ENCODE measurements around the gene ALK.
"Not testable (repeated sequence)": the region's sequence is repeated elsewhere in the genome, so short reads cannot be mapped to it uniquely, and the experiment has no call there.

The ALK gene

GRCh38 chr2:29831560-29831959 is 89.8 kb downstream of the ALK start:
- no peak overlapping the region for H3K27ac ChIP-seq (replicated peaks; ENCODE audit: low read length)
- H4K8ac ChIP-seq (ENCODE audit: low read depth, low read length) = no peak overlapping the region
- H3K4me2 ChIP-seq (ENCODE audit: insufficient read depth, low read length, poor library complexity, severe bottlenecking) = no peak overlapping the region
- H3K9ac ChIP-seq (ENCODE audit: low read depth, low read length, poor library complexity) = no peak overlapping the region
- no peaks in the 10 kb centered on the region for H3K79me1 ChIP-seq (ENCODE audit: low read depth, low read length)
- no peak overlapping the region for H2BK5ac ChIP-seq (ENCODE audit: low read length)
- no peak overlapping the region for H3K18ac ChIP-seq (ENCODE audit: low read length)
- H3K4me1 ChIP-seq (ENCODE audit: control insufficient read depth in 2 of 2, insufficient read depth in 1 of 2, low read depth in 1 of 2, low read length in 2 of 2) = peaks cover 0 to 4% of the 10 kb centered on the region in 2 donors
- H3K27me3 ChIP-seq (ENCODE audit: control insufficient read depth in 3 of 3, insufficient read depth in 3 of 3, low read depth in 1 of 3, low read length in 3 of 3) = no peaks in the 10 kb centered on the region
- H4K91ac ChIP-seq (ENCODE audit: low read depth, low read length, poor library complexity) = no peak overlapping the region
- H2AFZ ChIP-seq (ENCODE audit: low read length) = no peak overlapping the region
- H2BK120ac ChIP-seq (ENCODE audit: low read depth, low read length) = no peak overlapping the region
- no peak overlapping the region for H3K4me3 ChIP-seq (ENCODE audit: low read length in 2 of 2)
- no CpG with 5 or more reads among the region's 2 CpGs for WGBS, 2 donors (ENCODE audit: extremely low coverage in 2 of 2, insufficient read length in 2 of 2, insufficient replicate concordance in 1 of 2)
- H2BK12ac ChIP-seq (ENCODE audit: low read length) = no peak overlapping the region
- no peak overlapping the region for H3K14ac ChIP-seq (ENCODE audit: low read length)
- no peak overlapping the region for H2BK15ac ChIP-seq (ENCODE audit: low read length)
- DNase-seq (ENCODE audit: low spot score) = no peak
- H3K4ac ChIP-seq (ENCODE audit: low read length) = no peak overlapping the region
- H3K9me3 ChIP-seq (replicated peaks in 1 of 2; ENCODE audit: control insufficient read depth in 2 of 2, insufficient read depth in 1 of 2, low read depth in 1 of 2, low read length in 2 of 2) = peaks cover 0 to 18% of the 10 kb centered on the region in 2 donors
- no peak overlapping the region for H2AK5ac ChIP-seq (ENCODE audit: low read depth, low read length)
- H3K36me3 ChIP-seq (replicated peaks in 1 of 2; ENCODE audit: control insufficient read depth in 2 of 2, insufficient read depth in 2 of 2, low read length in 2 of 2) = peaks cover 0 to 5% of the 10 kb centered on the region in 2 donors
- H3K23ac ChIP-seq (ENCODE audit: low read depth, low read length, poor library complexity) = no peak overlapping the region

- Histone ChIP-seq H2AFZ (ENCODE audit: low read length) (no peak overlapping the region), H4K91ac (ENCODE audit: low read depth, low read length, poor library complexity) (no peak overlapping the region), H3K4me2 (ENCODE audit: insufficient read depth, low read length, poor library complexity, severe bottlenecking) (no peak overlapping the region), H3K4me3 (ENCODE audit: low read length in 2 of 2) (no peak overlapping the region), H2BK120ac (ENCODE audit: low read depth, low read length) (no peak overlapping the region), H3K79me1 (ENCODE audit: low read depth, low read length) (no peaks in the 10 kb centered on the region), H3K9ac (ENCODE audit: low read depth, low read length, poor library complexity) (no peak overlapping the region), H3K23ac (ENCODE audit: low read depth, low read length, poor library complexity) (no peak overlapping the region), H4K8ac (ENCODE audit: low read depth, low read length) (no peak overlapping the region), H3K4ac (ENCODE audit: low read length) (no peak overlapping the region), H3K27me3 (ENCODE audit: control insufficient read depth in 3 of 3, insufficient read depth in 3 of 3, low read depth in 1 of 3, low read length in 3 of 3) (no peaks in the 10 kb centered on the region), H3K36me3 (replicated peaks in 1 of 2; ENCODE audit: control insufficient read depth in 2 of 2, insufficient read depth in 2 of 2, low read length in 2 of 2) (peaks cover 0 to 7% of the 10 kb centered on the region in 2 donors), H2BK15ac (ENCODE audit: low read length) (no peak overlapping the region), H3K18ac (ENCODE audit: low read length) (no peak overlapping the region), H2BK12ac (ENCODE audit: low read length) (no peak overlapping the region), H3K27ac (replicated peaks; ENCODE audit: low read length) (no peak overlapping the region), H2AK5ac (ENCODE audit: low read depth, low read length) (no peak overlapping the region), H3K9me3 (replicated peaks in 1 of 2; ENCODE audit: control insufficient read depth in 2 of 2, insufficient read depth in 1 of 2, low read depth in 1 of 2, low read length in 2 of 2) (peaks cover 0 to 10% of the 10 kb centered on the region in 2 donors), H2BK5ac (ENCODE audit: low read length) (no peak overlapping the region), H3K14ac (ENCODE audit: low read length) (no peak overlapping the region), H3K4me1 (ENCODE audit: control insufficient read depth in 2 of 2, insufficient read depth in 1 of 2, low read depth in 1 of 2, low read length in 2 of 2) (peaks cover 0 to 2% of the 10 kb centered on the region in 2 donors)
- no CpG with 5 or more reads among the region's 2 CpGs for WGBS, 2 donors (ENCODE audit: extremely low coverage in 2 of 2, insufficient read length in 2 of 2, insufficient replicate concordance in 1 of 2)
- no peak for DNase-seq (ENCODE audit: low spot score)
Observed at GRCh38 chr2:29829841-29830240, 91.5 kb downstream of the ALK start.

GRCh38 chr2:29824145-29824544 is 97.2 kb downstream of the ALK start:
- H4K91ac ChIP-seq (ENCODE audit: low read depth, low read length, poor library complexity); H2BK120ac ChIP-seq (ENCODE audit: low read depth, low read length); H3K27me3 ChIP-seq (ENCODE audit: control insufficient read depth in 3 of 3, insufficient read depth in 3 of 3, low read depth in 1 of 3, low read length in 3 of 3); H3K79me1 ChIP-seq (ENCODE audit: low read depth, low read length); H3K36me3 ChIP-seq (replicated peaks in 1 of 2; ENCODE audit: control insufficient read depth in 2 of 2, insufficient read depth in 2 of 2, low read length in 2 of 2); H2BK5ac ChIP-seq (ENCODE audit: low read length); H4K8ac ChIP-seq (ENCODE audit: low read depth, low read length); H3K4ac ChIP-seq (ENCODE audit: low read length); H3K27ac ChIP-seq (replicated peaks; ENCODE audit: low read length); H3K4me1 ChIP-seq (ENCODE audit: control insufficient read depth in 2 of 2, insufficient read depth in 1 of 2, low read depth in 1 of 2, low read length in 2 of 2); H3K4me3 ChIP-seq (ENCODE audit: low read length in 2 of 2); H2BK15ac ChIP-seq (ENCODE audit: low read length); H2AFZ ChIP-seq (ENCODE audit: low read length); DNase-seq (ENCODE audit: low spot score); H2AK5ac ChIP-seq (ENCODE audit: low read depth, low read length); H3K14ac ChIP-seq (ENCODE audit: low read length); H3K23ac ChIP-seq (ENCODE audit: low read depth, low read length, poor library complexity); H3K4me2 ChIP-seq (ENCODE audit: insufficient read depth, low read length, poor library complexity, severe bottlenecking); H3K9ac ChIP-seq (ENCODE audit: low read depth, low read length, poor library complexity); H2BK12ac ChIP-seq (ENCODE audit: low read length): not testable (repeated sequence)
- H3K9me3 ChIP-seq (replicated peaks in 1 of 2; ENCODE audit: control insufficient read depth in 2 of 2, insufficient read depth in 1 of 2, low read depth in 1 of 2, low read length in 2 of 2) = peaks cover 0 to 29% of the 10 kb centered on the region in 2 donors
- peak overlapping the region; percentile 29 for H3K18ac ChIP-seq (ENCODE audit: low read length)
- no CpG with 5 or more reads among the region's 1 CpG for WGBS, 2 donors (ENCODE audit: extremely low coverage in 2 of 2, insufficient read length in 2 of 2, insufficient replicate concordance in 1 of 2)

GRCh38 chr2:29821591-29821990 is 99.8 kb downstream of the ALK start:
- H3K4me1 ChIP-seq (ENCODE audit: control insufficient read depth in 2 of 2, insufficient read depth in 1 of 2, low read depth in 1 of 2, low read length in 2 of 2) = peaks cover 9 to 14% of the 10 kb centered on the region in 2 donors
- peaks cover 0 to 3% of the 10 kb centered on the region in 2 donors for H3K36me3 ChIP-seq (replicated peaks in 1 of 2; ENCODE audit: control insufficient read depth in 2 of 2, insufficient read depth in 2 of 2, low read length in 2 of 2)
- H4K8ac ChIP-seq (ENCODE audit: low read depth, low read length) = no peak overlapping the region
- H3K27ac ChIP-seq (replicated peaks; ENCODE audit: low read length) = no peak overlapping the region
- no peak overlapping the region for H3K4me2 ChIP-seq (ENCODE audit: insufficient read depth, low read length, poor library complexity, severe bottlenecking)
- no peak overlapping the region for H2BK15ac ChIP-seq (ENCODE audit: low read length)
- H3K18ac ChIP-seq (ENCODE audit: low read length) = no peak overlapping the region
- H2BK120ac ChIP-seq (ENCODE audit: low read depth, low read length) = no peak overlapping the region
- no peak overlapping the region for H3K4me3 ChIP-seq (ENCODE audit: low read length in 2 of 2)
- H3K9me3 ChIP-seq (replicated peaks in 1 of 2; ENCODE audit: control insufficient read depth in 2 of 2, insufficient read depth in 1 of 2, low read depth in 1 of 2, low read length in 2 of 2) = peaks cover 0 to 29% of the 10 kb centered on the region in 2 donors
- no peak overlapping the region for H3K4ac ChIP-seq (ENCODE audit: low read length)
- H3K14ac ChIP-seq (ENCODE audit: low read length) = no peak overlapping the region
- H3K27me3 ChIP-seq (ENCODE audit: control insufficient read depth in 3 of 3, insufficient read depth in 3 of 3, low read depth in 1 of 3, low read length in 3 of 3) = no peaks in the 10 kb centered on the region
- no peak overlapping the region for H2AFZ ChIP-seq (ENCODE audit: low read length)
- no peak overlapping the region for H2BK5ac ChIP-seq (ENCODE audit: low read length)
- no peak for DNase-seq (ENCODE audit: low spot score)
- no peak overlapping the region for H4K91ac ChIP-seq (ENCODE audit: low read depth, low read length, poor library complexity)
- no peaks in the 10 kb centered on the region for H3K79me1 ChIP-seq (ENCODE audit: low read depth, low read length)
- H3K23ac ChIP-seq (ENCODE audit: low read depth, low read length, poor library complexity) = no peak overlapping the region
- no CpG with 5 or more reads among the region's 2 CpGs for WGBS, 2 donors (ENCODE audit: extremely low coverage in 2 of 2, insufficient read length in 2 of 2, insufficient replicate concordance in 1 of 2)
- no peak overlapping the region for H3K9ac ChIP-seq (ENCODE audit: low read depth, low read length, poor library complexity)
- H2BK12ac ChIP-seq (ENCODE audit: low read length) = no peak overlapping the region
- H2AK5ac ChIP-seq (ENCODE audit: low read depth, low read length) = no peak overlapping the region

All from neuronal stem cell (in vitro differentiated cells).